Fibroblast of lung (primary cell): ENCODE data around the gene TNKS2. TPM values are rescaled to one million over a fixed set of nuclear protein-coding genes. Genes with fewer than 3 reads are reported as not detected.

Source experiments
- DNase-seq, 2 donors: peaks; one replicate each; pipeline versions ENCODE4 v3.0.0 to v3.0.0-alpha.2; 2010; ENCODE audit warnings: low read depth in 2 of 2
- H2AFZ ChIP-seq: 2 replicates; pipeline ENCODE4 v1.5.1; 2012; ENCODE audit warnings: low read length, control low read depth, inconsistent platforms
- H3K27ac ChIP-seq: 2 replicates; pipeline ENCODE4 v1.5.1; 2011; ENCODE audit warnings: low read length, control low read depth; ENCODE audit not compliant: insufficient read depth
- H3K27me3 ChIP-seq: 2 replicates; pipeline ENCODE4 v1.5.1; 2011; ENCODE audit warnings: mild to moderate bottlenecking, low read length; ENCODE audit not compliant: control insufficient read depth, insufficient read depth
- H3K36me3 ChIP-seq: 2 replicates; pipeline ENCODE4 v1.5.1; 2011; ENCODE audit warnings: low read length; ENCODE audit not compliant: control insufficient read depth, insufficient read depth
- H3K4me1 ChIP-seq: 2 replicates; pipeline ENCODE4 v1.5.1; 2011; ENCODE audit warnings: low read length; ENCODE audit not compliant: control insufficient read depth, insufficient read depth; ENCODE audit errors: extremely low read depth
- H3K4me2 ChIP-seq: 2 replicates; pipeline ENCODE4 v1.5.1; 2011; ENCODE audit warnings: low read length, control low read depth; ENCODE audit not compliant: insufficient read depth; ENCODE audit errors: extremely low read depth
- H3K4me3 ChIP-seq, 4 experiments: fragments of 200-600 bp in 1 of 4; sonication (generic) in 1 of 4; replicated peaks in 1 of 4; 2 replicates each; pipeline ENCODE4 v1.5.1; 2011 to 2016; ENCODE audit warnings: low read length in 4 of 4, low read depth in 3 of 4, mild to moderate bottlenecking in 3 of 4, control low read depth in 2 of 4, inconsistent platforms in 1 of 4, mixed read lengths in 1 of 4; ENCODE audit not compliant: insufficient read depth in 1 of 4; ENCODE audit errors: control extremely low read depth in 1 of 4
- H3K79me2 ChIP-seq: 2 replicates; pipeline ENCODE4 v1.5.1; 2012; ENCODE audit warnings: mild to moderate bottlenecking, low read length, inconsistent platforms; ENCODE audit not compliant: control insufficient read depth, insufficient read depth
- H3K9ac ChIP-seq: 2 replicates; pipeline ENCODE4 v1.5.1; 2011; ENCODE audit warnings: mild to moderate bottlenecking, low read length, control low read depth; ENCODE audit not compliant: insufficient read depth
- H3K9me3 ChIP-seq: 2 replicates; pipeline ENCODE4 v1.5.1; 2012; ENCODE audit warnings: low read depth, low read length; ENCODE audit not compliant: control insufficient read depth, insufficient read depth
- H4K20me1 ChIP-seq: 2 replicates; pipeline ENCODE4 v1.5.1; 2011; ENCODE audit warnings: low read length; ENCODE audit not compliant: control insufficient read depth, insufficient read depth; ENCODE audit errors: extremely low read depth
- EZH2 ChIP-seq: IDR thresholded peaks from 2 replicates; pipeline ENCODE4 v1.5.1; 2012; ENCODE audit warnings: low read length, control low read depth, mild to moderate bottlenecking; ENCODE audit errors: missing control alignments
- polyA plus RNA-seq, 2 donors: library from polyadenylated mRNA; depleted of rRNA in 1 of 2; stranded (reverse) in 1 of 2; unstranded in 1 of 2; fragments of >200 nt; gene quantifications; 2 replicates each; pipeline ENCODE4 v1.2.1, GENCODE V29; 2011 to 2012; ENCODE audit warnings: missing spikeins in 1 of 2
- total RNA-seq: library from RNA; depleted of rRNA; stranded (reverse); fragments of >200 nt; gene quantifications from 2 replicates; pipeline ENCODE4 v1.2.1, GENCODE V29; 2014
- TF ChIP-seq, protein P1 (sequence below), 2 donors: IDR thresholded peaks in 1 of 2; conservative IDR thresholded peaks in 1 of 2; 1 replicate in 1 of 2; 2 replicates in 1 of 2; pipeline ENCODE4 v1.5.1; 2011 to 2012; ENCODE audit warnings: low read length in 2 of 2, control low read depth in 1 of 2, inconsistent platforms in 1 of 2, low read depth in 1 of 2, mild to moderate bottlenecking in 1 of 2

The TNKS2 gene
- total and polyA plus RNA-seq, 2 donors (not counting 1 experiment from before 2014, with no cell fraction given): 44.6 to 61.6 TPM

- Histone ChIP-seq H3K4me2 (no peak overlapping the region), H3K4me3 (no peak overlapping the region), H3K9ac (no peak overlapping the region), H3K4me1 (no peaks in the 10 kb centered on the region), H3K79me2 (no peaks in the 10 kb centered on the region), H3K27me3 (no peaks in the 10 kb centered on the region), H3K9me3 (no peaks in the 10 kb centered on the region), H3K36me3 (no peaks in the 10 kb centered on the region), H2AFZ (no peak overlapping the region), H3K27ac (no peak overlapping the region), H4K20me1 (no peaks in the 10 kb centered on the region)
- no peak for DNase-seq
- TF ChIP-seq, protein P1, sequence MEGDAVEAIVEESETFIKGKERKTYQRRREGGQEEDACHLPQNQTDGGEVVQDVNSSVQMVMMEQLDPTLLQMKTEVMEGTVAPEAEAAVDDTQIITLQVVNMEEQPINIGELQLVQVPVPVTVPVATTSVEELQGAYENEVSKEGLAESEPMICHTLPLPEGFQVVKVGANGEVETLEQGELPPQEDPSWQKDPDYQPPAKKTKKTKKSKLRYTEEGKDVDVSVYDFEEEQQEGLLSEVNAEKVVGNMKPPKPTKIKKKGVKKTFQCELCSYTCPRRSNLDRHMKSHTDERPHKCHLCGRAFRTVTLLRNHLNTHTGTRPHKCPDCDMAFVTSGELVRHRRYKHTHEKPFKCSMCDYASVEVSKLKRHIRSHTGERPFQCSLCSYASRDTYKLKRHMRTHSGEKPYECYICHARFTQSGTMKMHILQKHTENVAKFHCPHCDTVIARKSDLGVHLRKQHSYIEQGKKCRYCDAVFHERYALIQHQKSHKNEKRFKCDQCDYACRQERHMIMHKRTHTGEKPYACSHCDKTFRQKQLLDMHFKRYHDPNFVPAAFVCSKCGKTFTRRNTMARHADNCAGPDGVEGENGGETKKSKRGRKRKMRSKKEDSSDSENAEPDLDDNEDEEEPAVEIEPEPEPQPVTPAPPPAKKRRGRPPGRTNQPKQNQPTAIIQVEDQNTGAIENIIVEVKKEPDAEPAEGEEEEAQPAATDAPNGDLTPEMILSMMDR (conservative IDR thresholded peaks at IDR 0.05 in 1 of 2, IDR thresholded peaks at IDR 0.05 in 1 of 2; ENCODE audit: low read depth in 1 of 2, low read length in 2 of 2): no peak
- no peak for TF ChIP-seq EZH2
These were observed 26.3 kb upstream of the TNKS2 start for GRCh38 chr10:91771907-91772306.

GRCh38 chr10:91772461-91772860 lies 25.8 kb upstream of the TNKS2 start:
- Histone ChIP-seq H3K4me2 (no peak overlapping the region), H3K36me3 (no peaks in the 10 kb centered on the region), H3K9ac (no peak overlapping the region), H3K4me3 (no peak overlapping the region), H3K4me1 (no peaks in the 10 kb centered on the region), H3K27ac (no peak overlapping the region), H4K20me1 (no peaks in the 10 kb centered on the region), H2AFZ (no peak overlapping the region), H3K9me3 (no peaks in the 10 kb centered on the region), H3K79me2 (no peaks in the 10 kb centered on the region), H3K27me3 (no peaks in the 10 kb centered on the region)
- TF ChIP-seq, protein P1 (conservative IDR thresholded peaks at IDR 0.05 in 1 of 2, IDR thresholded peaks at IDR 0.05 in 1 of 2; ENCODE audit: low read depth in 1 of 2, low read length in 2 of 2): no peak
- no peak for TF ChIP-seq EZH2
- DNase-seq: no peak

DNA sequence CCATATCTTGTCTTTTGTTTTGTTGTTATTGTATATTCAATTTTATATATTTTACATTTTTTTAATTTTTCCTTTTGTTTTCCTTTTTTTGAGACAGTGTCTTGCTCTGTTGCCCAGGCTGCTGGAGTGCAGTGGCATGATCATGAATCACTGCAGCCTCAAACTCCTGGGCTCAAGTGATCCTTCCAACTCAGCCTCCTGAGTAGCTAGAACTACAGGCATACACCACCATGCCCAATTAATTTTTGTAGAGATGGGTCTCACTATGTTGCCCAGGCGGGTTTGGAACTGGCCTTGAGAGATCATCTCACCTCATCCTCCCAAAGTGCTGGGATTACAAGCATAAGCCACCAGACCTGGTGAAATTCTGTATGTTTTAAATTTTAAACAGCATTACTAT lies 25.4 kb upstream of the TNKS2 start:
- Histone ChIP-seq H3K4me2 (no peak overlapping the region), H3K9ac (no peak overlapping the region), H2AFZ (no peak overlapping the region), H3K79me2 (no peaks in the 10 kb centered on the region), H3K27ac (no peak overlapping the region), H3K9me3 (no peaks in the 10 kb centered on the region), H3K4me1 (no peaks in the 10 kb centered on the region), H3K27me3 (no peaks in the 10 kb centered on the region), H3K36me3 (no peaks in the 10 kb centered on the region), H4K20me1 (no peaks in the 10 kb centered on the region), H3K4me3 (no peak overlapping the region)
- no peak for TF ChIP-seq EZH2
- no peak for DNase-seq
